ENCODE measurements around the gene SEC24C.
"Not testable (repeated sequence)": the region's sequence is repeated elsewhere in the genome, so short reads cannot be mapped to it uniquely, and the experiment has no call there.

The SEC24C gene

DNA sequence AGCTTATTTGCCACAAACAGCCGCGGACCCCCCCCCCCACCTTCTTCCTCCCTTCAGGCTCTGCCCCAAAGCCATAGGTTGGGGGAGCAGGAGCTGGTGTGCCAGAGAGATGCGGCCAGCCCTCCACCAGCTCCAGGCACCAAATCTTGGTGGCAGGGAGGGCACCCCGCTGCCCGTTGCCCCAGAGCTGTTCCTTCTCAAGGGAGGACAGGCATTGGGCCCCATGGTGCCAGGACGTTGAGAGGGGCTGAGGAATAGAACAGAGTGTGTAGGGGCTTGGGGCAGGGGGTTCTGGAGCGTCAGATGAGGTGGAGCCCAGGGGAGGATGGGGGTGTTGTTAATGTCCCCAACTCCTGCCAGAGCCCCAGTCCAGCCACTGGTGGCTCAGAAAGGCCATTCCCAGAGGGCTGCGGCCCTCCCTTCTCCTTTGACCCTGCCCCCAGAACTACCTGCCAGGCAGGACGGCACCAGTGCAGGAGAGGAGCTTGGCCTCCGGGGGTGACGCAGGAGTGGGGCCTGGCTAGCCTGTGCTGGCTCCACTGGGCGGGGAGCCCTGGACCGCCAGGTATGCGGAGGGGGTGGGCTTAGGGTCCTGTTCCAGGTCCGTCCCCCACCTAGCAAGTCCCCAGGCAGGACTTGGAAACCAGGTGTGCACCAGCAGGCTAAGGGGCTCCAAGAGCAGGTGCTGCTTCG is 10.0 kb upstream of the SEC24C start:
- H3K9me3 Mint-ChIP-seq: no peaks in the 10 kb centered on the region
- peaks cover 17% of the 10 kb centered on the region for H3K4me1 Mint-ChIP-seq
- ATAC-seq (replicated peaks; ENCODE audit: extremely low read depth, poor library complexity, severe bottlenecking) (no peak), DNase-seq (ENCODE audit: low spot score in 2 of 2) (no peak)
- H3K36me3 Mint-ChIP-seq (ENCODE audit: insufficient read depth): peaks cover 16% of the 10 kb centered on the region
- no peak overlapping the region for H3K4me3 Mint-ChIP-seq
- no peaks in the 10 kb centered on the region for H3K27me3 Mint-ChIP-seq
- H3K27ac Mint-ChIP-seq (ENCODE audit: low read depth): no peak overlapping the region

GRCh38 chr10:73734796-73735305 is 9.3 kb upstream of the SEC24C start:
- H3K27ac Mint-ChIP-seq (ENCODE audit: low read depth): no peak overlapping the region
- H3K4me1 Mint-ChIP-seq: peaks cover 13% of the 10 kb centered on the region
- H3K9me3 Mint-ChIP-seq: no peaks in the 10 kb centered on the region
- H3K4me3 Mint-ChIP-seq: no peak overlapping the region
- no peak for ATAC-seq (replicated peaks; ENCODE audit: extremely low read depth, poor library complexity, severe bottlenecking)
- no peaks in the 10 kb centered on the region for H3K27me3 Mint-ChIP-seq
- peaks cover 18% of the 10 kb centered on the region for H3K36me3 Mint-ChIP-seq (ENCODE audit: insufficient read depth)
- no peak for DNase-seq (ENCODE audit: low spot score in 2 of 2)

GRCh38 chr10:73740501-73741254 is 3.5 kb upstream of the SEC24C start:
- not testable (repeated sequence) for ATAC-seq (replicated peaks; ENCODE audit: extremely low read depth, poor library complexity, severe bottlenecking); H3K9me3 Mint-ChIP-seq; H3K27me3 Mint-ChIP-seq; DNase-seq (ENCODE audit: low spot score in 2 of 2); H3K4me3 Mint-ChIP-seq
- peak overlapping the region; percentile 44 for H3K27ac Mint-ChIP-seq (ENCODE audit: low read depth)
- peaks cover 18% of the 10 kb centered on the region for H3K4me1 Mint-ChIP-seq
- H3K36me3 Mint-ChIP-seq (ENCODE audit: insufficient read depth): peaks cover 26% of the 10 kb centered on the region

- Mint-ChIP-seq H3K4me3 (peak overlapping the region; percentile 50), H3K36me3 (ENCODE audit: insufficient read depth) (peaks cover 34% of the 10 kb centered on the region), H3K27me3 (no peaks in the 10 kb centered on the region), H3K27ac (ENCODE audit: low read depth) (peak overlapping the region; percentile 16), H3K4me1 (peaks cover 30% of the 10 kb centered on the region), H3K9me3 (no peaks in the 10 kb centered on the region)
- no peak for ATAC-seq (replicated peaks; ENCODE audit: extremely low read depth, poor library complexity, severe bottlenecking)
- no peak for DNase-seq (ENCODE audit: low spot score in 2 of 2)
These were observed 1.8 kb upstream of the SEC24C start for GRCh38 chr10:73742454-73742734.

GRCh38 chr10:73743327-73743904 is 756 bp upstream of the SEC24C start:
- no peak for ATAC-seq (replicated peaks; ENCODE audit: extremely low read depth, poor library complexity, severe bottlenecking)
- H3K27ac Mint-ChIP-seq (ENCODE audit: low read depth): peak overlapping the region; percentile 100
- H3K27me3 Mint-ChIP-seq: no peaks in the 10 kb centered on the region

GRCh38 chr10:73744664-73744975 is 448 bp downstream of the SEC24C start:
- DNase-seq (ENCODE audit: low spot score in 2 of 2) (no peak), ATAC-seq (replicated peaks; ENCODE audit: extremely low read depth, poor library complexity, severe bottlenecking) (peak; percentile 49)
- Mint-ChIP-seq H3K4me3 (peak overlapping the region; percentile 94), H3K4me1 (peaks cover 39% of the 10 kb centered on the region), H3K27me3 (no peaks in the 10 kb centered on the region), H3K9me3 (no peaks in the 10 kb centered on the region), H3K36me3 (ENCODE audit: insufficient read depth) (peaks cover 46% of the 10 kb centered on the region), H3K27ac (ENCODE audit: low read depth) (peak overlapping the region; percentile 100)

More at GRCh38 chr10:73743327-73743904, 756 bp upstream of the SEC24C start:
- Mint-ChIP-seq H3K4me3 (peak overlapping the region; percentile 94), H3K9me3 (no peaks in the 10 kb centered on the region), H3K4me1 (peaks cover 30% of the 10 kb centered on the region), H3K36me3 (ENCODE audit: insufficient read depth) (peaks cover 40% of the 10 kb centered on the region)
- DNase-seq (ENCODE audit: low spot score in 2 of 2): no peak

DNA sequence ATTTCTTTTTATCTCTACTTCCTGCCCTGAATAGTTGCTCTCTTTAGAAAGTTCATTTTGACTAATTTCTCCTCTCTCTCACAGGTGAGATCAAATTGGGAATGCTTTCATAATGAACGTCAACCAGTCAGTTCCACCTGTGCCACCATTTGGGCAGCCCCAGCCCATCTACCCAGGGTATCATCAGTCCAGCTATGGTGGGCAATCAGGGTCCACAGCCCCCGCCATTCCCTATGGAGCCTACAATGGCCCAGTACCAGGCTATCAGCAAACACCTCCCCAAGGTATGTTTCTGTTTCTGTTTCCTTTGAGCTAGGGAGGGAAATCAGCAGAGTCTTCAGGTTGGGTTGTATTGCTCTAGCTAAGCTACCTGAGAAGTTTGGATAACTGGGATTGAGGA is 2.5 kb downstream of the SEC24C start:
- peaks cover 56% of the 10 kb centered on the region for H3K4me1 Mint-ChIP-seq

DNA sequence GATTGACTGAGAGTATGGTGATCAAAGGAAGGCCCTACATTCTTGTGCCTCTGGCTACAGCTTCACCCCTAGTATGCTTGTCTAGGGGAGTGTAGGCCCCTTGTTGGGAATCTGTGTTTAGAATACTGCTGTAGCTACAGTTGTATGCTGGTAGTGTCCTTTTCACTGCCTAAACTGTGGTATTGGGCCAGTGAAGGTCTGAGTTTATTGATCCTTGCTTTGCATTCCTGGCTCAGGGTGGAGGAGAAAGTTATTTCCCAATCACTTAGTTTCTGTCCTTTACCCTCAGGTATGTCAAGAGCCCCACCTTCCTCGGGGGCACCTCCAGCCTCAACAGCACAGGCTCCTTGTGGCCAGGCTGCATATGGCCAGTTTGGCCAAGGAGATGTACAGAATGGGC is 6.6 kb downstream of the SEC24C start:
- no peak for ATAC-seq (replicated peaks; ENCODE audit: extremely low read depth, poor library complexity, severe bottlenecking)
- Mint-ChIP-seq H3K27ac (ENCODE audit: low read depth) (peak overlapping the region; percentile 10), H3K36me3 (ENCODE audit: insufficient read depth) (peaks cover 74% of the 10 kb centered on the region), H3K9me3 (no peaks in the 10 kb centered on the region), H3K27me3 (no peaks in the 10 kb centered on the region), H3K4me3 (peak overlapping the region; percentile 19), H3K4me1 (peaks cover 54% of the 10 kb centered on the region)
- no peak for DNase-seq (ENCODE audit: low spot score in 2 of 2)

More for the DNA sequence above, 2.5 kb downstream of the SEC24C start:
- DNase-seq (ENCODE audit: low spot score in 2 of 2) (no peak), ATAC-seq (replicated peaks; ENCODE audit: extremely low read depth, poor library complexity, severe bottlenecking) (no peak)
- Mint-ChIP-seq H3K27me3 (no peaks in the 10 kb centered on the region), H3K27ac (ENCODE audit: low read depth) (no peak overlapping the region), H3K36me3 (ENCODE audit: insufficient read depth) (peaks cover 62% of the 10 kb centered on the region), H3K4me3 (peak overlapping the region; percentile 94), H3K9me3 (no peaks in the 10 kb centered on the region)

- DNase-seq (ENCODE audit: low spot score in 2 of 2): no peak
- peaks cover 53% of the 10 kb centered on the region for H3K36me3 Mint-ChIP-seq (ENCODE audit: insufficient read depth)
- H3K4me1 Mint-ChIP-seq: peaks cover 61% of the 10 kb centered on the region
- H3K27me3 Mint-ChIP-seq: no peaks in the 10 kb centered on the region
- H3K4me3 Mint-ChIP-seq: no peak overlapping the region
- no peak for ATAC-seq (replicated peaks; ENCODE audit: extremely low read depth, poor library complexity, severe bottlenecking)
- H3K9me3 Mint-ChIP-seq: no peaks in the 10 kb centered on the region
- peak overlapping the region; percentile 53 for H3K27ac Mint-ChIP-seq (ENCODE audit: low read depth)
These were observed 12.0 kb downstream of the SEC24C start for GRCh38 chr10:73756183-73756582.

- Mint-ChIP-seq H3K36me3 (ENCODE audit: insufficient read depth) (peaks cover 51% of the 10 kb centered on the region), H3K27ac (ENCODE audit: low read depth) (peak overlapping the region; percentile 92), H3K4me3 (peak overlapping the region; percentile 52), H3K9me3 (no peaks in the 10 kb centered on the region), H3K4me1 (peaks cover 73% of the 10 kb centered on the region), H3K27me3 (no peaks in the 10 kb centered on the region)
- ATAC-seq (replicated peaks; ENCODE audit: extremely low read depth, poor library complexity, severe bottlenecking) (peak; percentile 57), DNase-seq (ENCODE audit: low spot score in 2 of 2) (peak in 1 of 2 donors; percentile 36)
These were observed 14.7 kb downstream of the SEC24C start for GRCh38 chr10:73758704-73759511.

- Mint-ChIP-seq H3K4me3 (peak overlapping the region; percentile 52), H3K36me3 (ENCODE audit: insufficient read depth) (peaks cover 52% of the 10 kb centered on the region), H3K9me3 (no peaks in the 10 kb centered on the region), H3K27ac (ENCODE audit: low read depth) (peak overlapping the region; percentile 92), H3K4me1 (peaks cover 76% of the 10 kb centered on the region), H3K27me3 (no peaks in the 10 kb centered on the region)
- ATAC-seq (replicated peaks; ENCODE audit: extremely low read depth, poor library complexity, severe bottlenecking) (peak; percentile 95), DNase-seq (ENCODE audit: low spot score in 2 of 2) (peak; percentile 66 to 91)
These were observed 15.4 kb downstream of the SEC24C start for GRCh38 chr10:73759512-73760115.

DNA sequence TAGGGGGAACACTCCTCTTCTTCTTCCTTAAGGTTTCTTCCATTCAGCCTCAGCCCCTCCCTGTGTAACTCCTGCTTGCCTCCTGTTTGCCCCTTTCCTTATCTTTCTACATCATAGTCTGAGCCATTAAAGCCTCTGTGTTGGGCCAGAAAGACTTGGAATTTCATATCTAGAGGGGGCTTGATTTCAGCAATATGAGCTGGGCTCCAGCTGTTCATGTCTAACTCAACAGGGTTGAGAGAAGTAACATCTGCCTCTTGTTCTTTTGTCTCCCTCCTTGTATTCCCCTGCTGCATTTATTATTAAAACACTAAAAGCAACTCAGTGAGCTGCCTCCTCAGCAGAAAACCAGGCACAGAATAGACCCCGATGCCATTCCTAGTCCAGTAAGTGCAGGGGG is 17.6 kb downstream of the SEC24C start:
- peaks cover 65% of the 10 kb centered on the region for H3K36me3 Mint-ChIP-seq (ENCODE audit: insufficient read depth)
- DNase-seq (ENCODE audit: low spot score in 2 of 2) (no peak), ATAC-seq (replicated peaks; ENCODE audit: extremely low read depth, poor library complexity, severe bottlenecking) (no peak)
- H3K9me3 Mint-ChIP-seq: no peaks in the 10 kb centered on the region
- no peaks in the 10 kb centered on the region for H3K27me3 Mint-ChIP-seq
- H3K4me1 Mint-ChIP-seq: peaks cover 79% of the 10 kb centered on the region
- H3K4me3 Mint-ChIP-seq: peak overlapping the region; percentile 52
- peak overlapping the region; percentile 92 for H3K27ac Mint-ChIP-seq (ENCODE audit: low read depth)
